CD4-positive, CD25-positive, alpha-beta regulatory T cell (primary cell): Measurements from ENCODE around the gene RNPS1. TPM values are rescaled to one million over a fixed set of nuclear protein-coding genes. Genes with fewer than 3 reads are reported as not detected.

Source experiments
- ATAC-seq, 2 donors: fragments of 150-1000 bp; cut with Tn5 transposase; one replicate each; pipeline ENCODE4 v1.10.0; 2021; ENCODE audit warnings: low read depth in 2 of 2, moderate number of reproducible peaks in 2 of 2, moderate library complexity in 1 of 2
- DNase-seq, 3 donors: peaks; one replicate each; pipeline versions ENCODE4 v3.0.0 to v3.0.0-alpha.2; 2012 to 2022; ENCODE audit warnings: mixed read lengths in 1 of 3
- H3K27ac ChIP-seq: one replicate; pipeline ENCODE4 v1.7.0; 2013; ENCODE audit warnings: mild to moderate bottlenecking, low read length; ENCODE audit not compliant: insufficient read depth, poor library complexity, severe bottlenecking
- H3K27me3 ChIP-seq: one replicate; pipeline ENCODE4 v1.7.0; 2013; ENCODE audit warnings: low read length; ENCODE audit not compliant: control insufficient read depth, insufficient read depth
- H3K36me3 ChIP-seq: one replicate; pipeline ENCODE4 v1.7.0; 2013; ENCODE audit warnings: mild to moderate bottlenecking, low read length, moderate library complexity; ENCODE audit not compliant: control insufficient read depth, insufficient read depth
- H3K4me1 ChIP-seq: 2 replicates; pipeline ENCODE4 v1.7.0; 2013; ENCODE audit warnings: mild to moderate bottlenecking, low read length; ENCODE audit not compliant: insufficient read depth, control insufficient read depth, poor library complexity, severe bottlenecking
- H3K4me3 ChIP-seq: one replicate; pipeline ENCODE4 v1.7.0; 2013; ENCODE audit warnings: low read depth, mild to moderate bottlenecking, low read length, moderate library complexity
- H3K9me3 ChIP-seq, 2 experiments: 1 replicate in 1 of 2; 2 replicates in 1 of 2; pipeline ENCODE4 v1.7.0; 2013; ENCODE audit warnings: low read length in 2 of 2, mild to moderate bottlenecking in 1 of 2, moderate library complexity in 1 of 2; ENCODE audit not compliant: control insufficient read depth in 2 of 2
- H3K27ac Mint-ChIP-seq, 3 donors: one replicate each; pipeline ENCODE4 v1.8.0; 2020 to 2022; ENCODE audit warnings: mild to moderate bottlenecking in 3 of 3, mixed read lengths in 3 of 3, moderate library complexity in 2 of 3
- H3K27me3 Mint-ChIP-seq: one replicate; pipeline ENCODE4 v1.8.0; 2022; ENCODE audit warnings: mild to moderate bottlenecking, mixed read lengths
- H3K36me3 Mint-ChIP-seq: one replicate; pipeline ENCODE4 v1.8.0; 2020; ENCODE audit warnings: mixed read lengths
- H3K4me1 Mint-ChIP-seq, 4 donors: one replicate each; pipeline ENCODE4 v1.8.0; 2020 to 2022; ENCODE audit warnings: mixed read lengths in 4 of 4, mild to moderate bottlenecking in 1 of 4
- H3K4me3 Mint-ChIP-seq, 4 donors: one replicate each; pipeline ENCODE4 v1.8.0; 2020 to 2022; ENCODE audit warnings: mild to moderate bottlenecking in 4 of 4, mixed read lengths in 4 of 4, moderate library complexity in 3 of 4
- H3K9me3 Mint-ChIP-seq, 7 donors: one replicate each; pipeline ENCODE4 v1.8.0; 2020 to 2022; ENCODE audit warnings: mixed read lengths in 7 of 7, mild to moderate bottlenecking in 3 of 7, moderate library complexity in 2 of 7
- polyA plus RNA-seq, 4 donors: library from polyadenylated mRNA; unstranded; fragments of 300-500 nt; fragmentation: Illumina TruSeq; gene quantifications; one replicate each; pipeline ENCODE4 v1.2.3, GENCODE V29; 2021
- total RNA-seq: library from RNA; stranded (reverse); gene quantifications from one replicate; pipeline ENCODE4 v1.2.3, GENCODE V29; 2022

RNPS1 gene
- total and polyA plus RNA-seq, 5 donors from 2014 or later: 189 to 230 (median 212) TPM

GRCh38 chr16:2206420-2206779 is 61.5 kb downstream of the RNPS1 start:
- Mint-ChIP-seq H3K36me3 (no peaks in the 10 kb centered on the region), H3K27ac (peak overlapping the region in 2 of 3 donors; percentile 20 to 52), H3K9me3 (peaks cover 0 to 1% (median 0%) of the 10 kb centered on the region in 7 donors), H3K4me1 (peaks cover 0 to 20% (median 3%) of the 10 kb centered on the region in 4 donors), H3K27me3 (peaks cover 8% of the 10 kb centered on the region), H3K4me3 (peak overlapping the region in 3 of 4 donors; percentile 78 to 80 (median 79))
- no peak for DNase-seq
- Histone ChIP-seq H3K36me3 (peaks cover 9% of the 10 kb centered on the region), H3K4me1 (peaks cover 18% of the 10 kb centered on the region), H3K4me3 (no peak overlapping the region), H3K27me3 (no peaks in the 10 kb centered on the region), H3K9me3 (no peaks in the 10 kb centered on the region), H3K27ac (peak overlapping the region; percentile 92)
- no peak for ATAC-seq

GRCh38 chr16:2205967-2206313 is 62.0 kb downstream of the RNPS1 start:
- no peaks in the 10 kb centered on the region for H3K36me3 Mint-ChIP-seq
- H3K36me3 ChIP-seq: peaks cover 9% of the 10 kb centered on the region
- H3K9me3 Mint-ChIP-seq: peaks cover 0 to 1% (median 0%) of the 10 kb centered on the region in 7 donors
- peak overlapping the region; percentile 75 to 80 (median 78) for H3K4me3 Mint-ChIP-seq
- no peaks in the 10 kb centered on the region for H3K9me3 ChIP-seq
- peak overlapping the region; percentile 92 for H3K27ac ChIP-seq
- DNase-seq: no peak
- H3K4me1 ChIP-seq: peaks cover 18% of the 10 kb centered on the region
- H3K4me3 ChIP-seq: peak overlapping the region; percentile 68
- ATAC-seq: no peak
- H3K27me3 ChIP-seq: no peaks in the 10 kb centered on the region
- H3K27ac Mint-ChIP-seq: peak overlapping the region; percentile 41 to 82 (median 52)
- peaks cover 0 to 20% (median 3%) of the 10 kb centered on the region in 4 donors for H3K4me1 Mint-ChIP-seq
- H3K27me3 Mint-ChIP-seq: peaks cover 8% of the 10 kb centered on the region

GRCh38 chr16:2205104-2205966 is 62.6 kb downstream of the RNPS1 start, which contains the start of gene MLST8:
Gene MLST8, plus strand, starts transcription at chr16:2205454. Its CDS starts 632 bp downstream, at chr16:2206086.
- Histone ChIP-seq H3K4me1 (peaks cover 18% of the 10 kb centered on the region), H3K36me3 (peaks cover 9% of the 10 kb centered on the region), H3K27me3 (no peaks in the 10 kb centered on the region), H3K27ac (peak within 1 kb of the TSS; percentile 92), H3K4me3 (peak within 1 kb of the TSS; percentile 70), H3K9me3 (no peaks in the 10 kb centered on the region)
- no peaks in the 10 kb centered on the region for H3K36me3 Mint-ChIP-seq
- ATAC-seq (peak; percentile 82 to 83), DNase-seq (peak; percentile 88 to 98 (median 93))
- H3K9me3 Mint-ChIP-seq: peaks cover 0 to 1% (median 0%) of the 10 kb centered on the region in 7 donors
- H3K27ac Mint-ChIP-seq: peak within 1 kb of the TSS; percentile 82 to 96 (median 85)
- H3K4me1 Mint-ChIP-seq: peaks cover 0 to 20% (median 3%) of the 10 kb centered on the region in 4 donors
- peaks cover 10% of the 10 kb centered on the region for H3K27me3 Mint-ChIP-seq
- peak within 1 kb of the TSS; percentile 78 to 92 (median 88) for H3K4me3 Mint-ChIP-seq

DNA sequence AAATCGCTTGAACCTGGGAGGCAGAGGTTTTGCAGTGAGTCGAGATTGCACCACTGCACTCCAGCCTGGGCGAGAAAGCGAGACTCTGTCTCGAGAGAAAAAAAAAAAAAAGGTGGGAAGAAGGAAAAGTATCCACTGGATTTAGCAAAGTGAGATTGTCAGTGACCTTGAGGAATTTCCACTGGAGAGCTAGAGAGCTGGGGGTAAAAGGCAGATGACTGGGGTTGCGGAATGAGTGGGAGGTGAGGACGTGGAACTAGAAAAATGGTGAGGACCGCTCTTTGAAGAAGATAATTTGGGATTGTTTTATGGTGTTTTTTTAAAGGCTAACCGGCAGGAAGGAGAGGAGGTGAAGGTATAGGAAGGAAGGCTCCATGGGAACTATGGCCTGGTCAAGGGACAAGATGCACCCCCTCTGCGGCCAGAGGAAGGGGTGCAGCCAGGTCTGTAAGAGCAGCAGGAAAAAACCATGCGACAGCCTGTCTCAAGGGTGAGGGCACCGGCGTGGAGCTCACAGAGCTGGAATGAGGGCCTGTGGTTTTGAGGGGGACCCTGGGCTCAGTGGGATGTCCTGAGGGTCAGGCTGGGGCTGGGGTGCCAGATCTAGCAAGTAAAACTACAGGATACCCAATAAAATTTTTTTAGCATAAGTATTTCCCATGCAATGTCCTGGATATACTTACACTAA is 63.4 kb downstream of the RNPS1 start:
- Mint-ChIP-seq H3K36me3 (no peaks in the 10 kb centered on the region), H3K4me3 (peak overlapping the region; percentile 78 to 89 (median 82)), H3K4me1 (peaks cover 0 to 20% (median 3%) of the 10 kb centered on the region in 4 donors), H3K27ac (peak overlapping the region; percentile 24 to 83 (median 82)), H3K9me3 (peaks cover 0 to 1% (median 0%) of the 10 kb centered on the region in 7 donors), H3K27me3 (peaks cover 18% of the 10 kb centered on the region)
- peaks cover 18% of the 10 kb centered on the region for H3K4me1 ChIP-seq
- no peak for ATAC-seq
- no peak for DNase-seq
- no peaks in the 10 kb centered on the region for H3K9me3 ChIP-seq
- peak overlapping the region; percentile 70 for H3K4me3 ChIP-seq
- peak overlapping the region; percentile 92 for H3K27ac ChIP-seq
- no peaks in the 10 kb centered on the region for H3K27me3 ChIP-seq
- H3K36me3 ChIP-seq: peaks cover 9% of the 10 kb centered on the region

Other genes starting within 250 kb of the RNPS1 start
- not detected for gene NPW, start 248.3 kb downstream of the RNPS1 start, total RNA-seq
- not detected for gene NPW, start 248.3 kb downstream of the RNPS1 start, polyA plus RNA-seq
- gene NHERF2, start 241.2 kb downstream of the RNPS1 start, total RNA-seq: 1.5 TPM
- under 1 TPM; 0.09 to 0.86 (median 0.21) TPM for gene NHERF2, start 241.2 kb downstream of the RNPS1 start, polyA plus RNA-seq
- gene NTHL1, start 220.3 kb downstream of the RNPS1 start, total RNA-seq: 15.0 TPM
- gene NTHL1, start 220.3 kb downstream of the RNPS1 start, polyA plus RNA-seq: 10 to 100 TPM; 24.7 to 52.7 (median 38.4) TPM
- 133 TPM for gene TSC2, start 220.1 kb downstream of the RNPS1 start, total RNA-seq
- 10 to 100 TPM; 22.7 to 26.6 (median 26.4) TPM for gene TSC2, start 220.1 kb downstream of the RNPS1 start, polyA plus RNA-seq
- 86.1 TPM for gene PKD1, start 132.2 kb downstream of the RNPS1 start, total RNA-seq
- 1 to 10 TPM; 1.4 to 4.4 (median 2.6) TPM for gene PKD1, start 132.2 kb downstream of the RNPS1 start, polyA plus RNA-seq
- gene RAB26, start 119.5 kb downstream of the RNPS1 start, total RNA-seq: not detected
- gene RAB26, start 119.5 kb downstream of the RNPS1 start, polyA plus RNA-seq: 1 to 10 TPM in 2 of 4 donors, under 1 TPM in 2; 0.38 to 1.2 (median 0.93) TPM
- gene TRAF7, start 112.3 kb downstream of the RNPS1 start, total RNA-seq: 33.4 TPM
- 1 to 10 TPM; 4.0 to 7.3 (median 4.8) TPM for gene TRAF7, start 112.3 kb downstream of the RNPS1 start, polyA plus RNA-seq
- not detected for gene CASKIN1, start 71.5 kb downstream of the RNPS1 start, total RNA-seq
- not detected for gene CASKIN1, start 71.5 kb downstream of the RNPS1 start, polyA plus RNA-seq
- gene MLST8, start 62.7 kb downstream of the RNPS1 start, total RNA-seq: 23.5 TPM
- 10 to 100 TPM; 20.9 to 31.1 (median 24.3) TPM for gene MLST8, start 62.7 kb downstream of the RNPS1 start, polyA plus RNA-seq
- 10.9 TPM for gene BRICD5, start 57.3 kb downstream of the RNPS1 start, total RNA-seq
- gene BRICD5, start 57.3 kb downstream of the RNPS1 start, polyA plus RNA-seq: under 1 TPM in 2 of 4 donors, not detected in 2; 0.08 to 0.33 TPM
- gene PGP, start 53.3 kb downstream of the RNPS1 start, total RNA-seq: 14.2 TPM
- 10 to 100 TPM in 2 of 4 donors, 1 to 10 TPM in 2; 6.1 to 13.4 (median 8.8) TPM for gene PGP, start 53.3 kb downstream of the RNPS1 start, polyA plus RNA-seq
- gene E4F1, start 44.5 kb downstream of the RNPS1 start, total RNA-seq: 38.7 TPM
- 10 to 100 TPM; 11.6 to 15.7 (median 14.4) TPM for gene E4F1, start 44.5 kb downstream of the RNPS1 start, polyA plus RNA-seq
- gene DNASE1L2, start 31.7 kb downstream of the RNPS1 start, total RNA-seq: 0.37 TPM
- not detected for gene DNASE1L2, start 31.7 kb downstream of the RNPS1 start, polyA plus RNA-seq
- 23.4 TPM for gene ECI1, start 16.5 kb downstream of the RNPS1 start, total RNA-seq
- gene ECI1, start 16.5 kb downstream of the RNPS1 start, polyA plus RNA-seq: 10 to 100 TPM; 49.0 to 62.8 (median 56.2) TPM
- 5.1 TPM for gene ABCA3, start 72.6 kb upstream of the RNPS1 start, total RNA-seq
- 1 to 10 TPM; 1.1 to 2.2 (median 2.0) TPM for gene ABCA3, start 72.6 kb upstream of the RNPS1 start, polyA plus RNA-seq
- gene CCNF, start 161.3 kb upstream of the RNPS1 start, total RNA-seq: 6.8 TPM
- 1 to 10 TPM; 3.3 to 6.9 (median 5.8) TPM for gene CCNF, start 161.3 kb upstream of the RNPS1 start, polyA plus RNA-seq
- not detected for gene TEDC2, start 192.0 kb upstream of the RNPS1 start, total RNA-seq
- gene TEDC2, start 192.0 kb upstream of the RNPS1 start, polyA plus RNA-seq: 1 to 10 TPM in 1 of 4 donors, under 1 TPM in 2, not detected in 1; 0.41 to 1.4 (median 0.67) TPM
- gene NTN3, start 203.2 kb upstream of the RNPS1 start, total RNA-seq: not detected
- not detected for gene NTN3, start 203.2 kb upstream of the RNPS1 start, polyA plus RNA-seq
- 5.8 TPM for gene TBC1D24, start 207.0 kb upstream of the RNPS1 start, total RNA-seq
- gene TBC1D24, start 207.0 kb upstream of the RNPS1 start, polyA plus RNA-seq: 1 to 10 TPM in 3 of 4 donors, under 1 TPM in 1; 0.84 to 1.6 (median 1.2) TPM
- gene ATP6V0C, start 245.8 kb upstream of the RNPS1 start, total RNA-seq: 188 TPM
- gene ATP6V0C, start 245.8 kb upstream of the RNPS1 start, polyA plus RNA-seq: 10 to 100 TPM; 62.1 to 83.4 (median 68.6) TPM